Activated T-helper 17 cell treated with anti-CD3 and anti-CD28 coated beads, Interleukin-2, amount 50 U/mL, for 72 hours (primary cell): ENCODE measurements around the gene ESRP2. TPM values are rescaled to one million over a fixed set of nuclear protein-coding genes. Genes with fewer than 3 reads are reported as not detected.
A peak's percentile ranks its signal among the peaks of the same experiment; 100 is the strongest.

Experiments
- ATAC-seq: fragments of 150-1000 bp; cut with Tn5 transposase; replicated peaks from 2 replicates; pipeline ENCODE4 v1.10.0; 2021; ENCODE audit warnings: mild to moderate bottlenecking, moderate library complexity
- H3K27ac Mint-ChIP-seq: one replicate; pipeline ENCODE4 v1.8.0; 2022; ENCODE audit warnings: mixed read lengths
- H3K27me3 Mint-ChIP-seq: one replicate; pipeline ENCODE4 v1.8.0; 2022; ENCODE audit warnings: mixed read lengths
- H3K36me3 Mint-ChIP-seq: one replicate; pipeline ENCODE4 v1.8.0; 2022; ENCODE audit warnings: low read depth, mild to moderate bottlenecking, mixed read lengths
- H3K4me1 Mint-ChIP-seq: one replicate; pipeline ENCODE4 v1.8.0; 2022; ENCODE audit warnings: mixed read lengths
- H3K4me3 Mint-ChIP-seq: one replicate; pipeline ENCODE4 v1.8.0; 2022; ENCODE audit warnings: mild to moderate bottlenecking, mixed read lengths
- H3K9me3 Mint-ChIP-seq: one replicate; pipeline ENCODE4 v1.8.0; 2022; ENCODE audit warnings: mixed read lengths
- total RNA-seq, 2 donors: library from RNA; stranded (reverse); gene quantifications; one replicate each; pipeline ENCODE4 v1.2.3, GENCODE V29; 2022

ESRP2 gene
- total RNA-seq, 2 donors from 2014 or later = 0.13 to 0.15 TPM

DNA sequence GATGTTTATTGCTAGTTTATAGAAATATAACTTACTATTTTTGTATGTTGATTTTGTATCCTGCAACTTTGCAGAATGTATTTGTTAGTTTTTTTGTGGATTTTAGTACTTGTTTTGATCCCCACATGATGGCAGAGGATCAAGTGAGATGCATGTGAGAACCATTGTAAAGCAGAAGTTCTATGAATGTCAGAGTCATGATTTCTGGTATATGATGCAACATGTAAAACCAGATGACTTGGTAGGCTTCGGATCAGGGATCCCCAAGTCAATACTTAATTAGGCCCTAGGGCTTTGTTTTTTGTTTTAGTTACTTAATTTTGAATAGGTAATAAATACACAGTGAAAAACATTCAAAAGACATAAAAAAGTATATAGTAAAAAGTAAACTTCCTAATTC, 45.8 kb downstream of the ESRP2 start:
- Mint-ChIP-seq H3K36me3 (peaks cover 74% of the 10 kb centered on the region), H3K4me1 (no peaks in the 10 kb centered on the region), H3K4me3 (no peak overlapping the region), H3K27me3 (no peaks in the 10 kb centered on the region), H3K9me3 (no peaks in the 10 kb centered on the region), H3K27ac (no peak overlapping the region)
- no peak for ATAC-seq

DNA sequence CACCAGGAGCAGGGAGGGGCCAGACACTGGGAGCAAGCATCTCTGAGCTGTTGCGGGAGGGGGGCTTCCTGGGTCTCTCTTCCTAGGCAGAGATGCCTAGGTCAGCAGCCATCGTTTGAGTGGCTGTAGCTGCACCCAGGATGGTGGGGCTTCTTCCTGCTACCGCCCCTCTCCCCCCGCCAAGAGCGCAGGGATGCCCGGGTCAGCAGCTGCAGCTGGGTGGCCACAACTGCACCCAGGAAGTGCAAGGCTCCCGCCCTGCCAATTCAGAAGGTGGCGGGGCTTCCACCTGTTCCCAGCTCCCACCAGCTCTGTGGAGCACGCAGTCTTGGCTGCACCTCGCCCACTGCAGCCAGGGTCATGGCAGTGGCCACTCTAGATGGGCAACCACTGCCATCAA, 47.8 kb downstream of the ESRP2 start:
- Mint-ChIP-seq H3K4me1 (no peaks in the 10 kb centered on the region), H3K27me3 (no peaks in the 10 kb centered on the region), H3K27ac (no peak overlapping the region), H3K4me3 (no peak overlapping the region), H3K9me3 (no peaks in the 10 kb centered on the region), H3K36me3 (peaks cover 74% of the 10 kb centered on the region)
- no peak for ATAC-seq

DNA sequence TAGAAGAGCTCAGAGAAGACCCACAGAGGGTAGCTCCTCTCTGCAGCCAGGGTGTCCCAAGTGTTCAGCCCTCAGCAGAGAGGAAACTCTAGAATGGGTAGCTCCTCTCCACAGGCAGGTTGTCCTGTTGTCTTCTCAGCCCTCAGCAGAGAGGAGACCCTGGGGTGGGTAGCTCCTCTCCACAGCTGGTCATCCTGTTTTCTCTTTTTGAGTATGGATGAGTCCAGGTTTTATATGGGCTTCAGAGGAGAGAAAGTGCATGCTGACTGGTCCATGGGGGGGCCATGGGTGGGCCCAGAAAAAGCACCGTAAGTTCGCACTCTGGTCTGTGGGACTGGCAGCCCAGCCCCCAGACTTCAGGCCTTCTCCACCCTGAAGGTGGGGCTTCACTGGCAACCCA, 48.4 kb downstream of the ESRP2 start:
- Mint-ChIP-seq H3K27me3 (no peaks in the 10 kb centered on the region), H3K36me3 (peaks cover 73% of the 10 kb centered on the region), H3K4me3 (no peak overlapping the region), H3K9me3 (no peaks in the 10 kb centered on the region), H3K4me1 (no peaks in the 10 kb centered on the region), H3K27ac (no peak overlapping the region)
- no peak for ATAC-seq

DNA sequence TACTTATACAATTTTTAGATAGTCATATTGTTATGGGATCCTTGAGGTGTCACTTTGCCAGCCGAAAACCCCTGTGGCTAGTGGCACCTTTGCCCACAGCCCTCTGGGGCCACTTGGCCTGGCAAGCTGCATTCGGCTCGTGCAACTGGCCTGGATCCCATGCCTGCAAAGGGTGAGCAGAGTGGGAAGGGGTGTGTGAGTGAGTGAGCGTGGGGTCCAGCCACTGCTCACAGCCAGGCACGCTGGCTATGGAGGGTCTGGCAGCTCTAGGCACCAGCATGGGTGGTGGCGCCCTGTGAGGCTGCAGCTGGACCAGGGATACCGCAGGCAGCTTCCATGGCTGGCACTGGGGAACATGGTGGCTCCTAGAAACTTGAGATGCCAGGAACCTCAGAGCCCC, 49.0 kb downstream of the ESRP2 start:
- H3K36me3 Mint-ChIP-seq = peaks cover 75% of the 10 kb centered on the region
- no peak for ATAC-seq
- no peaks in the 10 kb centered on the region for H3K27me3 Mint-ChIP-seq
- no peaks in the 10 kb centered on the region for H3K9me3 Mint-ChIP-seq
- no peak overlapping the region for H3K4me3 Mint-ChIP-seq
- no peaks in the 10 kb centered on the region for H3K4me1 Mint-ChIP-seq
- no peak overlapping the region for H3K27ac Mint-ChIP-seq

DNA sequence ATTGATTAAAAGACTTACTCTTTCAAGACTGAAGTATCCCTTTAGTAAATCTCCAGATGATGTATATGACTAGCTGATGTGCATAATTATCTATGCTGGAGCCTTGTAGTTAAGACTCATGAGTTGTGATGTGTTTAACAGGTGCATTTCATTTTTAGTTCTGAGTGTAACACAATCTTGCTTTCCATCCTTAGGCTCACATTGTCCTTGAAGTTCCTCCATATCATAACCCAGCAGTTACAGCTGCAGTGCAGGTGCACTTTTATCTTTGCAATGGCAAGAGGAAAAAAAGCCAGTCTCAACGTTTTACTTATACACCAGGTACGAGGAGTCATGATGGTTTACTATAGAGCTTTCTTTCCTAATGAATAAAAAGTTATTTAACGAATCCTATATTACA, 52.9 kb downstream of the ESRP2 start:
- ATAC-seq = no peak
- Mint-ChIP-seq H3K27me3 (no peaks in the 10 kb centered on the region), H3K9me3 (no peaks in the 10 kb centered on the region), H3K27ac (no peak overlapping the region), H3K4me3 (no peak overlapping the region), H3K4me1 (peaks cover 13% of the 10 kb centered on the region), H3K36me3 (peaks cover 86% of the 10 kb centered on the region)

DNA sequence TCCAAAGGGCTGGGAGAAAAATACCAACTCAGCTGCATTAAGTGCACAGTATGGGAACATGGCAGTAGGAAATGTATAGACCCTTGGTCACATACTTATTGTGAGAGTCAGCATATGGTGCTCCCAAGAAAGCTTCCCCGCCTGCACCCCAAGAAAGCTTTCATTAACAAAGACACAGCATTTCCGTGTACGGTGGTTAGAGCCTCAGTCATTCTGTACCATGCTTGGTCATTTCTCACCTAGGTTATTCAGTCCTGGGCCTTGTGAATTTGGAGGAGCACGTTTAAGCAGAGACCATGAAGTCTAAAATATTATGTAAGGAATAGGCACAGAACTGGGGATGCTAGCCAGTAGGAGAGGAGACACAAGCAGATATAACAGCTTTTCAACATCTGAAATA, 56.1 kb downstream of the ESRP2 start:
- peaks cover 13% of the 10 kb centered on the region for H3K4me1 Mint-ChIP-seq
- H3K27ac Mint-ChIP-seq = peak overlapping the region; percentile 71
- no peak overlapping the region for H3K4me3 Mint-ChIP-seq
- no peaks in the 10 kb centered on the region for H3K27me3 Mint-ChIP-seq
- ATAC-seq = peak; percentile 76
- H3K36me3 Mint-ChIP-seq = peaks cover 95% of the 10 kb centered on the region
- no peaks in the 10 kb centered on the region for H3K9me3 Mint-ChIP-seq

DNA sequence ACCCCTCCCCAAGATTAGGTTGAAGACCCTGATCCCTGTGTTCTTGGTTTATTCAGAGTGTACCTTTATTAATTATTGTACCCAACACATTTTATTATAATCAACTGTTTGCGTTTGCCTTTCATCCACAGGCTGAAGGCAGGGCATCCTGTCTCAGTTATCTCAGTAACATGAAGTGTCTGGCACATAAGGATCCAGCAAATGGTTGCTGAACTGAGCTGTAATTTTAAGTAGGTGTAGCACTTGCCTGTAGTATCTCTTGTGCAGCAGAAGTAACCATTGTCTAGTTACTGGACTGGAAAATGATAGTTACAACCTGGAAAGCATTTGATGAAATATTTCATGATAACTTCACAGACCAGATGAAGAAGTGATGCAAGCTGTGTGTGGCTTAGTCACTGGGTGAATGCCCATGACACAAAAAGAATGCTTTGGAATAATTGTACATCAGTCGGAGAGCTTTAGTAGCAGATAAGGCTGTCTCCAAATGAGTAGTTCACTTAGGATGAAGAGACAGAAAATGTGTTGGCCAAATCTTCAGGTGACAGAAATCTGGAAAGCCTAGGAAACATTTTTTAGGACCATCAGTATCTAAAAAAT, 56.6 kb downstream of the ESRP2 start:
- Mint-ChIP-seq H3K4me1 (peaks cover 13% of the 10 kb centered on the region), H3K27ac (peak overlapping the region; percentile 71), H3K4me3 (no peak overlapping the region), H3K36me3 (peaks cover 97% of the 10 kb centered on the region), H3K27me3 (no peaks in the 10 kb centered on the region), H3K9me3 (no peaks in the 10 kb centered on the region)
- peak; percentile 29 for ATAC-seq

Other genes starting within 250 kb of the ESRP2 start
- 1 to 10 TPM; 2.8 to 7.3 TPM for gene DPEP2, start 236.6 kb downstream of the ESRP2 start, total RNA-seq
- gene DPEP2NB, start 220.2 kb downstream of the ESRP2 start, total RNA-seq = not detected
- gene DDX28, start 212.9 kb downstream of the ESRP2 start, total RNA-seq = 10 to 100 TPM in 1 of 2 donors, 1 to 10 TPM in 1; 7.2 to 18.7 TPM
- 10 to 100 TPM; 24.6 to 35.0 TPM for gene DUS2, start 212.8 kb downstream of the ESRP2 start, total RNA-seq
- 10 to 100 TPM; 71.1 to 78.1 TPM for gene NFATC3, start 150.8 kb downstream of the ESRP2 start, total RNA-seq
- gene PLA2G15, start 9.2 kb upstream of the ESRP2 start, total RNA-seq = 10 to 100 TPM; 11.2 to 15.5 TPM
- gene SLC7A6, start 28.4 kb upstream of the ESRP2 start, total RNA-seq = 10 to 100 TPM; 65.6 to 99.0 TPM
- 10 to 100 TPM; 21.3 to 21.8 TPM for gene SLC7A6OS, start 74.8 kb upstream of the ESRP2 start, total RNA-seq
- 10 to 100 TPM; 53.3 to 57.8 TPM for gene PRMT7, start 74.9 kb upstream of the ESRP2 start, total RNA-seq
- under 1 TPM; 0.19 to 0.45 TPM for gene SMPD3, start 212.4 kb upstream of the ESRP2 start, total RNA-seq